Measurements from ENCODE around the gene ARHGAP22. TPM values are rescaled to one million over a fixed set of nuclear protein-coding genes. Genes with fewer than 3 reads are reported as not detected.

The ARHGAP22 gene
- total RNA-seq, 2 donors from 2014 or later, result 1.8 to 5.7 TPM

DNA sequence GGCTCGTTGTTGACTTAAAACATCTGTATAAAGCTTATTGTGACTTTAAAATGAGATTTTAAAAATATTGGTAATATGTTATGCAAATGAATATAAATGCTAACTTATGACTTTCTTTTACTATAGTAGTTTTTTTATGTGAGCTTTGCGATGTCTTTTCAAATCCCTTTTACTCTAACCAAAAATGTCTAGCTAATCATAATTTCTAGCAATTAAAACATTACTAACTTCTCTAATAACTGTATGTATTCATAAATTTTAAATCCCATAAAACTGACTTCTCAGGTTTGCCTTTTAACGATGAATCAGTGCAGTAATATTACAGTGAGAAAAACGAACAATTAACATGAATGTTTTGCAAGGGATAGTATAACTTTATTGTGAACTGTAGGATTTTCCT, 185.2 kb downstream of the ARHGAP22 start:
- no peaks in the 10 kb centered on the region for H3K9me3 ChIP-seq
- no peak overlapping the region for H3K4me3 ChIP-seq
- no peaks in the 10 kb centered on the region for H3K36me3 ChIP-seq
- TF ChIP-seq, protein P1, sequence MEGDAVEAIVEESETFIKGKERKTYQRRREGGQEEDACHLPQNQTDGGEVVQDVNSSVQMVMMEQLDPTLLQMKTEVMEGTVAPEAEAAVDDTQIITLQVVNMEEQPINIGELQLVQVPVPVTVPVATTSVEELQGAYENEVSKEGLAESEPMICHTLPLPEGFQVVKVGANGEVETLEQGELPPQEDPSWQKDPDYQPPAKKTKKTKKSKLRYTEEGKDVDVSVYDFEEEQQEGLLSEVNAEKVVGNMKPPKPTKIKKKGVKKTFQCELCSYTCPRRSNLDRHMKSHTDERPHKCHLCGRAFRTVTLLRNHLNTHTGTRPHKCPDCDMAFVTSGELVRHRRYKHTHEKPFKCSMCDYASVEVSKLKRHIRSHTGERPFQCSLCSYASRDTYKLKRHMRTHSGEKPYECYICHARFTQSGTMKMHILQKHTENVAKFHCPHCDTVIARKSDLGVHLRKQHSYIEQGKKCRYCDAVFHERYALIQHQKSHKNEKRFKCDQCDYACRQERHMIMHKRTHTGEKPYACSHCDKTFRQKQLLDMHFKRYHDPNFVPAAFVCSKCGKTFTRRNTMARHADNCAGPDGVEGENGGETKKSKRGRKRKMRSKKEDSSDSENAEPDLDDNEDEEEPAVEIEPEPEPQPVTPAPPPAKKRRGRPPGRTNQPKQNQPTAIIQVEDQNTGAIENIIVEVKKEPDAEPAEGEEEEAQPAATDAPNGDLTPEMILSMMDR (IDR thresholded peaks at IDR 0.05), result no peak
- no peak for DNase-seq (ENCODE audit: low spot score)
- H3K4me1 ChIP-seq, result no peaks in the 10 kb centered on the region
- H3K27ac ChIP-seq, result no peak overlapping the region
- H3K27me3 ChIP-seq, result no peaks in the 10 kb centered on the region

DNA sequence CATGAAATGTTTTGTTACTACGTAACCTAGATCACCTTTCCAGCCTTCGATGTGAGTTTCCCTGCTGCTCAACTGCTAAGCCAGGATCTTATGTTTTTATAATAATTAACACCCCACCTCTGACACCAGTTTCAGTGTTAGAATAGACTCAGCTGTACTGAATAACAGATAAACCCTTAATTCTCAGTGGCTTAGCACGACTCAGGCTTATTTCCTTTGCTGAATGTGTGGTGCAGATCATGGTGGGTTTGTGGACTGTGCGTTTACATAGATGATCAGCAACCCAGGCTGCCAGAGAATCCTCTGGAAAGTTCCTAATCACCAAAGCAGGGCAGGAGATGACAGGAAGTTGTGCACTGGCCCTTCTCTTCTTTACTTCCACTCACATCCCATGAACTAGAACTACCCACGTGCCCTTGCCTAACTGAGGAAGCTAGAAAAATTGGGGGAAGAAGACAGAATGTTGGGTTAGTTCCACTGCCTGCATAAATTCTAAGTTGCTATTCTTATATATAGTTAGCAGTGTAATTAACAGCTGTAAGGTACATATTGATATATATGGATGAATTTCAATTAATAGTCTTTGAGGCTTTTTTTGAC, 186.6 kb downstream of the ARHGAP22 start:
- H3K36me3 ChIP-seq, result no peaks in the 10 kb centered on the region
- DNase-seq (ENCODE audit: low spot score), result no peak
- no peaks in the 10 kb centered on the region for H3K27me3 ChIP-seq
- TF ChIP-seq, protein P1 (IDR thresholded peaks at IDR 0.05), result no peak
- H3K4me1 ChIP-seq, result no peaks in the 10 kb centered on the region
- H3K4me3 ChIP-seq, result no peak overlapping the region
- no peaks in the 10 kb centered on the region for H3K9me3 ChIP-seq
- H3K27ac ChIP-seq, result no peak overlapping the region

DNA sequence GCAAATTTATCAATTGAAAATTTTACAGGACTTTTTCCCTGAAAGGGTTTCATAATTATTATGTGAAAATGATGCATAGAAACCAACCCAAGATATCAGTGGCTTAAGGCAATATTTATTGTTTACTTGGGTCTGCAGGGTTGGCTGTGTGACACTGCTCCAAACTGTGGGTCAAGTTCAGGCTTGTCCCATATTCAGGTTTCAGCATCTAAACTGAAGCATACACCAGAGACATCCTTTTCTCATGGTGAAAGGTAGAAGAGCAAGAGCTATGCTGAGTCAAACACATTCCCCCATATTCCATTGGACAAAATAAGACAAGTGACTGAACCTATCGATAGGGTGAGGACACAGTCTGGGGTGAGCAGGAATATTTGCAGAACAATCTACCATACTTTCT, 187.5 kb downstream of the ARHGAP22 start:
- Histone ChIP-seq H3K27me3 (no peaks in the 10 kb centered on the region), H3K36me3 (no peaks in the 10 kb centered on the region), H3K4me3 (no peak overlapping the region), H3K9me3 (peaks cover 0 to 2% of the 10 kb centered on the region in 2 donors), H3K27ac (no peak overlapping the region), H3K4me1 (no peaks in the 10 kb centered on the region)
- DNase-seq (ENCODE audit: low spot score), result no peak
- TF ChIP-seq, protein P1 (IDR thresholded peaks at IDR 0.05), result no peak

DNA sequence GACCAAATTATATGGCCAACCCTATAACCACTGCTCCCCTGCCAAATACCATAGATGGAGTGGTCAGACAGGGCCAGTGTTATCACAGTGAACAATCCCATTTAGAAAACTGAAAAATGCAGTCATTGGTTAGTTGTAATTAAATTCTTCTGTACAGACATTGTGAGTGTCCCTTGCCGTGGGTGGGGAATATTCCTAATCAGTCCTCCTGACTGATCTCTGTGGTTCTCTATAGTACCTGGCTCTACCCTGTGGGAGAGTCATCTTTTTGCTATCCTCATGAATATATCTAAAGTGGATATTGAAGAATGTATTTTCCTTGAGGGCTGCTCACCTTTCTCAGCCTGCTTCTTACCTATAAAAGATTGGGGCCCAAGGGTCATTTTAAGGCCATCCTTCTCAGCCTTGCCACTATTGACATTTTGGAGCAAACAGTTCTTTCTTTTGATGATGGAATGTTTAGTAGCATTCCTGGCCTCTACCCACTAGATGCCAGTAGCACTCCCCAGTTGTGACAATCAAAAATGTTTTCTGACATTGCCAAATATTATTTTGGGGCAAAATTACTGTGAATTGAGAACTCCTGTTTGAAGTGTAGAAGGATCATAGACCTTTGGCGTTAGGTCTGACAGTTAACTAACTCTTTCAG, 188.2 kb downstream of the ARHGAP22 start:
- H3K4me3 ChIP-seq, result no peak overlapping the region
- H3K9me3 ChIP-seq, result peaks cover 0 to 9% of the 10 kb centered on the region in 2 donors
- H3K4me1 ChIP-seq, result no peaks in the 10 kb centered on the region
- TF ChIP-seq, protein P1 (IDR thresholded peaks at IDR 0.05), result no peak
- H3K36me3 ChIP-seq, result no peaks in the 10 kb centered on the region
- H3K27ac ChIP-seq, result no peak overlapping the region
- no peak for DNase-seq (ENCODE audit: low spot score)
- H3K27me3 ChIP-seq, result no peaks in the 10 kb centered on the region

DNA sequence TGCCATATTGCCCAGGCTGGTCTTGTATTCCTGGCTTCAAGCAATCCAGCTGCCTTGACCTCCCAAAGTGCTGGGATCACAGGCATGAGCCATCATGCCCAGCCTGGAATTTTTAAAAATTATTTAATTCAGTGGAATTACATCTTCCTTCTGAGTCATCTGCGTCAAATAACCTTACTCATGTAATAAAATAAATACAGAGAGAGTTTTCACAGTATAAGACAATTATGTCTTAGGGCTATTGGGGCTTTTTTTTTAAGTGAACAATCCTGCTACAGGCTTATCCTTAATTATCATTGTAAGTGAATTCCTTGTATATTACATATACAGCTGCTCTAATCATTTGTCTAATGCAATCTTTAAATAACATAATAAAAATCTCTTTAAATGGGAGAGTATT, 190.1 kb downstream of the ARHGAP22 start:
- TF ChIP-seq, protein P1 (IDR thresholded peaks at IDR 0.05), result no peak
- H3K36me3 ChIP-seq, result peaks cover 12% of the 10 kb centered on the region
- peaks cover 0 to 9% of the 10 kb centered on the region in 2 donors for H3K9me3 ChIP-seq
- H3K4me1 ChIP-seq, result no peaks in the 10 kb centered on the region
- no peak for DNase-seq (ENCODE audit: low spot score)
- H3K27me3 ChIP-seq, result no peaks in the 10 kb centered on the region
- H3K4me3 ChIP-seq, result no peak overlapping the region
- no peak overlapping the region for H3K27ac ChIP-seq

Data from right atrium auricular region (tissue), 2 donors.